Adipose tissue (tissue), 3 donors: ENCODE measurements around the gene ATG10. TPM values are rescaled to one million over a fixed set of nuclear protein-coding genes. Genes with fewer than 3 reads are reported as not detected.
"Not testable (repeated sequence)": the region's sequence is repeated elsewhere in the genome, so short reads cannot be mapped to it uniquely, and the experiment has no call there.

Source experiments
- H3K27ac ChIP-seq: one replicate; pipeline ENCODE4 v1.5.1; 2013; ENCODE audit warnings: low read depth, low read length
- WGBS, 3 donors: extraction: QIAGEN DNeasy Blood & Tissue Kit; methylation state at CpG; one replicate each; pipeline ENCODE4 v1.1.7; 2013; 5-methylcytosine and 5-hydroxymethylcytosine counted together
- polyA plus RNA-seq, 3 donors: library from polyadenylated mRNA; stranded (reverse); fragments of 200-250 nt; gene quantifications; one replicate each; pipeline ENCODE4 v1.2.3, GENCODE V29; 2013
- donor health status: healthy with polysubstance abuse.
- donor health status: Bipolar disorder and iron deficiency.
- donor health status: healthy.

ATG10 gene
- 1 to 10 TPM; 3.2 to 7.8 (median 4.3) TPM for polyA plus RNA-seq

DNA sequence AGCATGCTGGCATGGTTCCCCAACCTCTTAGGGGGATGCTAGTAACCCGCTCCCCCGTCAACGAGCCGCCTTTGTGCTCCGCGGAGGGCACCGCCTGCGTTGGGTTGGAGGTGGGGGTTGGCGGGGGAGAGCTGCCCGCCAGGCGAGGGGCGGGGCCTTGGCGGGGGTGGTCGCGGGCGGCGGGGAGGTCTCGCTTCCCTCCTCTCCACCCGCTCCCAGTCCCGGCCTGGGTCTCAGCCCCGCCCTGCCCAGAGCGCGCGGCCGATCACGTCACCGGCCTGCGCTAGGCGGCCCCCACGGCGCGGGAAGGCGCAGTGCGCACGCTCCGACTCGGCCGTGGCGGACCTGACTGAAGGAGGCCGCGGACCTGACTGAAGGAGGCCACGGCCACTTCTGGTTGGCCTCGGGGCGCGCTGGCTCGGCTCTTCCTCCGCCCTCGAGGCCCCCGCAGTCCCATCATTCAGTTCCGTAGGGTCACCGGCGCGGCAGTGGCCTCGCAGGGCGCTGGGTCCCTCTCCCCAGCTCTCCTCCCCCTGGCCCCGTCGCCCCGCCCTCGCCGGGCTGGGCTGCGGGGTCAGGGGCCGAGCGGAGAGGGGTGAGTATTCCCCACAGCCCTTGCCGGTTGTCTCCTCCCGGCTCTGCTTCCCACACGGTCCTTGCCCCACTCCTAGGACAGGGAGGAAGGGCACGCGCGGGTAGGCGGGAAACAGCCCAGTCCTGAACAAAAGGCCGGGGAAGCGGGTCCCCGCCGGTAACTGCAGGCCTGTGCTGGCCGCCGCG, at the start of gene ATG10:
Gene ATG10 (plus strand): TSS at position 312 of the 780 bp plus-strand sequence. CDS start 15,548 bp downstream, outside the sequence.
- WGBS, 3 donors: 0 to 1% (median 0%) methylated on average over 70 to 77 of the region's 77 CpGs

DNA sequence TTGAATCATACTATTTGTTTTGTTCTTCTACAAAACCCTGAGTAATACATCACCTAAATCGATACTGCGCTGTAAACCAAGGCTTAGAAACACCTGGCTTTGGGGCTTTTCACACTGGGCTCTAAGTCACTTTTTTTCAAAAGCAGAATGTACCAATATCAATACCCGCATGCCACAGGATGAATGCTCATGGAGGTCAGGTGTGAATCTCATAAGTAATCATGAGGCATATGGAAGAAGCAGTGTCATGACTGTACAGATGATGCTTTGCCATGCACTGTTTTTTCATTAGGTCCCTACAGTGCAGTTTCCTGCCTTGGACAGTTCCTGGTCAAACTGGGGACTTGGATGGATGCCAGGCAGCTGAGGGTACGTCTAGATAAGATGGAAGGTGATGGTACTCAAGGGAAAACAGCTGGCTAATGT, 49.0 kb upstream of the ATG10 start:
- 69 to 74% (median 69%) methylated on average over 4 of the region's 4 CpGs for WGBS, 3 donors
- no peak overlapping the region for H3K27ac ChIP-seq

More for the DNA sequence above, at the start of gene ATG10:
- peak within 1 kb of the TSS; percentile 75 for H3K27ac ChIP-seq

DNA sequence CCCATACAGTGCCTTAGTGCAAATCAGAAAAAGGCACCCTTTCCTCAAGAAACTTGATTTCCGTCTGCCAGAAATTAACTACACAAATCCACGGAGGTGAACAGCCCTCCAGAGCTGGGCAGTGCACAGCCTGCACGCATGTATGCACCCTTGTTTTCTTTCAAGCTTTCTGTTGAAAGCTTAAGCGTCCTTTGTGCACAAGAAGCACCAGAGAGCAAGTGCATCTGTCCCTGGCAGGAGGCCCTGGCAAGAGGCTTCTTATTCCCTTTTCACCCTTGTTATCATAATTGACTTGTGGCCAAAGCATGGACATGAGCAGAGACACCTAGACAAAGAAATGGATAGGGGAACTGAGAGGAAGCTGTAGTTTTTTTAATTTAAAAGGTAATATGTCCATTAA, 47.4 kb upstream of the ATG10 start:
- no peak overlapping the region for H3K27ac ChIP-seq
- WGBS, 3 donors: 72 to 81% (median 74%) methylated on average over 4 of the region's 4 CpGs

DNA sequence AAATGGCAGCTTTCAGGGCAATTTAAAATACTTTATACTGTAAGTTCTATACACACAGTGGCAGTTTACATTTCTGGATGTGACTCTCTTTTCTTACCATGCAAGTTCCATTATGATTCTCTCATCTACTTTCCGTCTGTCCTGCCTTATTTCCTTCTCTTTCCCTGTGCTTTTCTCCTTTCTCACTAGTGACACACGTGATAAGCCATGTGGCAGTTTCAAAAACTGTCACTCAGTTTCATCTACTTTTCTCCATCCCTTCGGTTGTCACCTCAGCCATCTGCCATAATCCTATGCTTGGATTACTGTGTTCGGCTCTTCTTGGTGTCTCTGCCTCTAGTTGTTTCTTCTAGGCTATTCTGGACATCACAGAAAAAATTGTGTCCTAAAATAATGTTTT, 46.8 kb upstream of the ATG10 start:
- H3K27ac ChIP-seq: no peak overlapping the region
- WGBS, 3 donors: 85 to 87% (median 85%) methylated on average over 4 of the region's 4 CpGs

DNA sequence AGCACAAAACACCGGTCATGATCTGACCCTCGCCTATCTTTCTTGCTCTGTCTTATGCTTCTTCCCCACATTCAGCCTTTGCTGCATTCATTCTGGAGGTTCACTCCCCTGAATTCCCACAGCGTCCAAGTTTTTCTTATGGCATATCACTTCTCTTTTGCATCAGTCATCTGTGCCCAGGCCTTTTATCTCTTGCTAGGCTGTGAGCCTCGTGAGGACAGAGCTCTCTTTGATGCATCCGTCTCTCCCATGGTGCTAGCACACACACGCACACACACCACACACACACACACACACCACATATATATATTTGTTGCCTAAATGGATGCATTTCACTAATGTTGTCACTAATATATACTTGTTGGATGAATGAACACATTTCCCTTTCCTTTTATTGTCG, 45.8 kb upstream of the ATG10 start:
- H3K27ac ChIP-seq: no peak overlapping the region
- WGBS, 3 donors: 65 to 84% (median 83%) methylated on average over 7 of the region's 7 CpGs

DNA sequence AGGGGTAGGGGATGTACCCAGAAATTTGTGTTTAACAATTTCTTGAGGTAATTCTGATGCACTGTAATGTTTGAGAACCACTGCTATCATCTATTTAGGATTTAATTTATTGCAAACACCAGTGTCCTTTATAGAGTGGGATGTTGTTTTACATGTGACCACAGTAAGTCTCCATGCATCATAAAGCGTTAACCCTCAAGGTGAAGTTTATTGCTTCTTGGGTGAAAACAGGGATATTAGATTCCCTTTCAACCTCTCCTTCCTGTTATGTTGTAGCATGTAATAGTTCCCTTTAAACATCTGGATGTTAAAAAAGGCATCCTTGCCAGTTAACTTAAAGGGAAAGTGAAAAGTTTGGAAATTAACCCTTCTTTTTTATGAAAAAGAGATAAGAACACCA, 35.8 kb upstream of the ATG10 start:
- WGBS, 3 donors: 49 to 82% (median 77%) methylated on average over 1 of the region's 1 CpG
- H3K27ac ChIP-seq: no peak overlapping the region

DNA sequence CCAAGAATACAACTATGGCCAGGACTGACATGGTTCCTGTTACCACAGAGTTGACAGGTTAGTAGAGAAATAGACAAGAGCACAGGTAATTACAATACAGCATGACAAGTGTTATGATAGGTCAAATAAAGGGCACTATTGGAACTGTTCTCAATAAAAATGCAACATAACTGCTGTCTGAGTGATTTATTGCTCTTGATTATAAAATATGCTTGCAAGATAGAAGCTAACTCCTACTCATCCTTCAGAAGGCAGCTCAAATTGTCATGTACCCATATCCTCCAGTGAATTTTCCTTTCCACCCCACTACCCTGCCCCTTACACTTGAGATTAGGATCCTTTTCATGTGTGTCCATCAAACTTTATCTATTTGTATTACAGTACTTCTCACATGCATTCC, 35.1 kb upstream of the ATG10 start:
- no peak overlapping the region for H3K27ac ChIP-seq

DNA sequence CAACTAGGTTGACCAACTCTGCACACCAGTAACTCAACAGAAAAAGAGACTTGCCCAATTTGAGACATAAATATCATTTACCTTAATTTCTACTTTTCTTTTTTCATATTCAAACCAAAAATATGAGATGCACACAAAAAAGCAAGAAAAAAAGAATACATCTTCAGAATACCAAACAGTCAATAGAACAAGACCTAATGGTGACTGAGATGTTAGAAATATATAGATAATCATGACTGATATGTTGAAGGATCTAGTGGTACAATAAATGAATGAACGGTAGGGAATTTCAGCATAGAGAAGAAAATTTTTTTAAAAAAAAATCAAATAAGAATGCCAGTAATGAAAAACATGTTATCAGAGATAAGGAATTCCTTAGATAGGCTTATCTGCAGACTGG, 29.1 kb upstream of the ATG10 start:
- no peak overlapping the region for H3K27ac ChIP-seq
- WGBS, 3 donors: 78 to 97% (median 80%) methylated on average over 1 of the region's 1 CpG

DNA sequence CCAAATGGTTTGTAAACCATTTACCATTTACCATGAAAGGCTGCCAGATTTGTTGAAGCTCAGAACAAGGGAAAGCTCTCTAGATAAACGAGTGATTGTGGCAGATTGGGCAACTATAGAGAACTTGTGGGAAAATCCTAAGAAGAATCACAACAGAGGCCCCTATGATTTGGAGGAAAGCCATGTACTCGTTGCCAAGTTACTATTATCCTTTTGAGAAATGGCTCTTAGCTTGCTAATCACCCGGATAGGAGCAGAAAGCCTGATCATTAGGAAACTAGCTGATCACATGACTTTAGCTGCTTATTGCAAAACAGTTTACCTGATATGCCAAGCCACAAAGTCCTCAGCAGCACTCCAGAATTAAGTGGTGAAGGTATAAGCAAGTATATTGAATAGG, 23.5 kb upstream of the ATG10 start:
- H3K27ac ChIP-seq: no peak overlapping the region
- WGBS, 3 donors: 31 to 62% (median 48%) methylated on average over 3 of the region's 3 CpGs

DNA sequence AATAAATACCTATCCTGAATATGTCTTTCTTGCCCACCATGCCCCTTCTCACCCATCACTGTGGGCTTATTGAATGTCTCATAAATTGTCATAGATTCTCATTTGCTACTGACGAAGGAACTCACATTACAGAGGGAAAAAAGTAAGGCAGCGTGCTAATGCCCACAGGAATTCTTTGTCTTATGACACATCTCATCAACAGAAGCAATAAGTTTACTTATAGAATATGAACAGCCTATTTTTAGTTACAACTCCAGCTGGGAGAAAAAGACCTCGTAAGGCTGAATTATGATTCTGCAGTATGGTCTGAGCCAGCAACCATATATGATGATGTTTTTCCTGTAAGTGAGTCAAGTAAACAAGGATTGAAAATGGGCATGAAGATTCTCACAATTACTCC, 22.4 kb upstream of the ATG10 start:
- no peak overlapping the region for H3K27ac ChIP-seq
- 89 to 93% (median 92%) methylated on average over 3 of the region's 3 CpGs for whole genome bisulfite sequencing, 3 donors

DNA sequence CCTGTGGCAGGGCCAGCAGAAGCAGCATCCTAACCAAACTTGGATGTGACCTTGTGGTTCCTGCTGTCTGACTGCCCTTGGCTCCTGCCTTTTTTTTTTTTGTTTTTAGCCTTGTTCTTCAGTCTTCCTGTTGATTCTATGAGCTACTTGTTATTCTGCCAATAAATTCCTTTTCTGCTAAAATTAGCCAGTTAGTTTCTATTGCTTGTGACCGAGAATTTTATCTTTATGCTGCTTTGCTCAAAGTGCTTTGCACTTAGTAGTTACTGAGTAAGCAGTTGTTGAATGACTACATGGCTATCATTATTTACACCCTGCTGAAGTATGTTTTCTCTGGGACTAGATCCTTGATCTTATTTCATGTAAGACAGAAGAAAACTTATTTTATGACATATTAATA, 20.8 kb upstream of the ATG10 start:
- 23 to 32% (median 27%) methylated on average over 1 of the region's 1 CpG for WGBS, 3 donors
- H3K27ac ChIP-seq: no peak overlapping the region

DNA sequence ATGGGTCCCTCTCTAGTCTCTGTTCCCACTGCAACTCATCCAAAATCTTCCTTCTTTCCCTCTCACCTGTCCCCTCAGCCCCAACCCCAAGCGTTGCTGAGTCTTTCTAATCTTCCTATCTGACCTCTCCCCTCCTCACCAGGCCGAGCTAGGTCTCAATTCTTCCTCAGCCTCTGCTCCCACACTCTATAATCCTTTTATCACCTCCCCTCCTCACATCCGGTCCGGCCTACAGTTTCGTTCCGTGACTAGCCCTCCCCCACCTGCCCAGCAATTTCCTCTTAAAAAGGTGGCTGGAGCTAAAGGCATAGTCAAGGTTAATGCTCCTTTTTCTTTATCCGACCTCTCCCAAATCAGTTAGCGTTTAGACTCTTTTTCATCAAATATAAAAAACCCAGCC, 17.0 kb upstream of the ATG10 start:
- H3K27ac ChIP-seq: not testable (repeated sequence)
- WGBS, 3 donors: 62 to 77% (median 63%) methylated on average over 8 of the region's 8 CpGs

DNA sequence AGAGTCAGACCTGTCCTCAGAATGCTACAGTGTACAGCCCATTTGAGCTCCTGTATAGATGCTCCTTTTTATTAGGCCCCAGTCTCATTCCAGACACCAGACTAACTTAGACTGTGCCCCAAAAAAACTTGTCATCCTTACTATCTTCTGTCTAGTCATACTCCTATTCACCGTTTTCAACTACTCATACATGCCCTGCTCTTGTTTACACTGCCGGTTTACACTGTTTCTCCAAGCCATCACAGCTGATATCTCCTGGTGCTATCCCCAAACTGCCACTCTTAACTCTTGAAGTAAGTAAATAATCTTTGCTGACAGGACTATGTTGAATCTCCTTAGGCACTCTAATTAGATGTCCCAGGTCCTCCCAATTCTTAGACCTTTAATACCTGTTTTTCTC, 13.7 kb upstream of the ATG10 start:
- H3K27ac ChIP-seq: not testable (repeated sequence)
- 58 to 89% (median 84%) methylated on average over 1 to 2 of the region's 2 CpGs for WGBS, 3 donors

DNA sequence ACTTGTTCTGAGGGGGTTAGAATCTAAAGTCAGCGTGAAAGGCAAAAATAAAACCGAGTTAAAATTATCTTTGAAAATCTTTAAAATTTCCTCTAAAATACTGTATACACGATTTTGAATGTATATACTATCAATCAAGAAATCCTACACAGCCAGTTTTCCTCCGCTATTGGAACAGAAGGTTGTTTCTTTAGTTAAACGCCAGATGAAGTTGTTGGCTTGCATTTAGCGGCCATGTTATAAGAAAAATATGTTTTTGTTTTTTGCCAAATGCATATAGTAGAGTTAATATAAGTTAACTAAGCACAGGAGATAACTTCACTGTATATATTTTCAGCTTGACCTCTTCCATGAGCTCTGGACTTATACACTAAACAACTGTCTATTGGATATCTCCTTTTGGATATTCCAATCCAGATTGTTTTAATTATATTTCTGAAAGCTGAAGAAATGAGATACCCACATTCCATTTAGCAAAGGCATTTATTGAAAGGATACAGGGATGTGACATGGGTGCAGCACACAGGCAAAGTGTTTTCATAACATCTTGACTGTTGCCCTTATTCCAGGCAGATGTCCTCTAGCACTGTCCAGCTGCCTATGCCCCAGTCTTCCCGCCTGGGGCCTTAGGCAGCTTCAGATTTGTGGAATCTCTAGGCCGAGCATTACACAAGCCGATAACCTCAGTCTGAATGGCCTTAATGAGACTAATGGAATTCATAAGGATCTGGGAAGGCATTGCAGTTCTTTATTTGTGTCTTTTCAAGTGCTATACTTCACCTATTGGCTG, 10.0 kb upstream of the ATG10 start:
- WGBS, 3 donors: 86 to 91% (median 90%) methylated on average over 9 of the region's 9 CpGs

DNA sequence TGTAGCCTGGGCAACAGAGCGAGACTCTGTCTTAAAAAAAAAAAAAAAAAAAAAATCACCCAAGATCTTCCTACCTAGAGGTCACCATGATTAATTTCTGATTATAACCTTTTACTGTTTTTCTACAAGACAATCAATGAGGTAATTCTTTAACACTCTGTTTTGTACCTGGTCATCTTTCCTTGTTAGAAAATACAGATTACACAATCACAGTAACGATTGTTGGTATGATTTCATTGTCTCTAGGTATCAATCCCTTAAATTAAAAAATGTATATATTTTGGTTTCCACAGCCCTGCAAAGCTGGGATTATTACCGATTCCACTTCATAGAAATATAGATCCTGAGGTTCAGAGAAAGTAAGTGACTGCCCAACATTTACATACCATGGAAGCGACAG, 8.3 kb upstream of the ATG10 start:
- no peak overlapping the region for H3K27ac ChIP-seq
- 89 to 94% (median 90%) methylated on average over 4 of the region's 4 CpGs for whole genome bisulfite sequencing, 3 donors

More for the DNA sequence above, 10.0 kb upstream of the ATG10 start:
- no peak overlapping the region for H3K27ac ChIP-seq

DNA sequence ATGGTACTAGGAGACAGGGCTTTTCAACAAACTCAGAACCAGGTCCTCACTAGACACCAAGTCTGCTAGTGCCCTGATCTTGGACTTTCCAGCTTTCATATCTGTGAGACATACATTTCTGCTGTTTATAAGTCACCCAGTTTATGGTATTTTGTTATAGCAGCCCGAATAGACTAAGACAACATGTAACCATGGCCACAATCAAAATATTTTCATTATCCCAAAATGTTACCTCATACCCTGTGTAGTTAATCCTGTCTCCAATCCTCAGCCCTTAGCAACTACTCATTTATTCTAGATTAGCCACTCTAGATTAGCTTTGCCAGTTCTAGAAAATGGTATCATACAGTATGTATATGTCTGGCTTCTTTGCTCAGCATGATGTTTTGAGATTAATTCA, 6.3 kb upstream of the ATG10 start:
- H3K27ac ChIP-seq: no peak overlapping the region
- 71 to 78% (median 76%) methylated on average over 1 of the region's 1 CpG for WGBS, 3 donors

DNA sequence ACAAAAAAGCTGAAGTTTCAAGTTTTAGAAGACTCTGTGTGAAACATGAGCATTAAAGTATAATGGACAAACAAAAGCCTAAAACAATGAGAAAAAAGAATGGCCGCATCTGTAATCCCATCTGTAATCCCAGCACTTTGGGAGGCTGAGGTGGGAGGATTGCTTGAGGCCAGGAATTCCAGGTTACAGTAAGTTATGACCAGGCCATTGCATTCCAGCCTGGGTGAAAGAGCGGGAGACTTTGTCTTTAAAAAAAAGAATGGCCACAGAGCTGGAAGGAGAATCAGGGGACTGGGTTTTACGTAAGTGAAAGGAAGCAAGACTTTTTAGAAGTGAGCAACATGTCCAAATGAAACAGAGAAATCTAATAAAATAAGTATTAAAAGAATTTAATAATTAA, 2.6 kb upstream of the ATG10 start:
- no peak overlapping the region for H3K27ac ChIP-seq
- 86 to 100% (median 99%) methylated on average over 3 of the region's 3 CpGs for WGBS, 3 donors

DNA sequence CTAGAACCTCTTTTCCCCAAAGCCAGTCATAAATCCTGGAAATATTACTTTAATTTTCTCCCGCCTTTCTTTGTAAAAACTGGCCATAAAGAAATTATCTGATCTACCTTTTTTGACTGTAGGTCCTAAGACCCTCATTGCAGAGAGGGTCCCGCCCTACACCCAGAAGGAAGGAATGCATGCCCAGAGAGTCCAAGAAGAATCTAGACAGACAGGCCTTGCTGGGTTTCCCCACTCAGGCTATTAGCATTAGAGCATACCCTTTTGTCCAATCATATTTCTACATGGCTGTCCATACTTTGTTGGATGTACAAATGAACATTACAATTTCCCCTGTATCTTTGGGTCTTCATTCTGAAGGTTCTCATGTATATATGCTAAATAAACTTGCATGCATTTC, 1.9 kb upstream of the ATG10 start:
- no peak overlapping the region for H3K27ac ChIP-seq
- 95 to 99% (median 98%) methylated on average over 2 of the region's 2 CpGs for WGBS, 3 donors

DNA sequence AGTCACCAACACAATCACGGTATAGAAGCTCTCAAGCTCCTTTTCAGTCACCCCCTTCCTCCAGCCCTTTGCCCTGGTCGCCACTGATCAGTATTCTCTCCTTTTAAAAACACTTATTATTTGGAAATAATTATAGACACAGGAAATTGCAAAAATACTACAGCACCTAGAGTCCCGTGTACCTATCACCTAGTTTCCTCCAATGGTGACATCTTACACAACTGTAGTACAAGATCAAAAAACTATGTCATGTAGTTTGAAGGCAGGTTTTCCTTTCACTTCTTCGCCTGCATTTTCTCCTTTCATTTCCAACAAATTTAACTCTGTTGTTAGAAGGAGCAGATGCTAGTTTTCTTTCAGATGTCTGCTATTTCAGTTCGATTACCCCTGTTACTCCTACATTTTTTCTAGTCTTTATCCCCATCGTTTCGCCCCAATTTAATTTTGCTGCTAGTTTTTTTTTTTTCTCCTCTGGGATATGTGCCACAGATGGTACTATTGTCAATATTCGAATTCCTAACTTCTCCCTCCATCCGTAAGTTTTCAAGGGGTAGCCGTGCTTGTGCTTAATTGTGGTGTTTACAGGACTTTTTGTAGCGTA, 612 bp upstream of the ATG10 start:
- peak overlapping the region; percentile 75 for H3K27ac ChIP-seq
- 0 to 2% (median 1%) methylated on average over 11 of the region's 11 CpGs for whole genome bisulfite sequencing, 3 donors

DNA sequence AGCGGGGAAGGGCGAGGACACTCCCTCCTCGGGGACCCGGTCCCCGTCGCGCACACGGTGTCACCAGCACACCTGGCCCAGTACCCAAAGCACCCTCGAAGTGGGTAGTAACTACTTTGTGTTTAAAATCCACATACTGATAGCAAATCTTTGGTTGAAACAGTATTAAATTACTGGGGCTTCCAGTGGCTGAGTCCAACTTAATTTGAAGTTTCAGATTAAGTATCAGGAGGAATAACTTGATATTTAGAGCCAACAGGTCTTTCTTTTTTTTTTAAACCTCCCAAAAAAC, 615 bp downstream of the ATG10 start:
- 0 to 1% (median 0%) methylated on average over 9 of the region's 9 CpGs for WGBS, 3 donors
- peak overlapping the region; percentile 75 for H3K27ac ChIP-seq
